Daoy (cell line): ENCODE data around the gene SPACA7. TPM values are rescaled to one million over a fixed set of nuclear protein-coding genes. Genes with fewer than 3 reads are reported as not detected.

Experiments used
- DNase-seq: peaks from one replicate; pipeline ENCODE4 v3.0.0-alpha.2; 2015; ENCODE audit warnings: low read depth
- total RNA-seq: library from RNA; depleted of rRNA; stranded (reverse); fragments of >200 nt; shearing (Covaris generic); gene quantifications from 2 replicates; pipeline ENCODE4 v1.2.3, GENCODE V29; 2014

SPACA7 gene
- total RNA-seq, 1 experiment from 2014 or later = not detected

- no peak for DNase-seq
These were observed 71.8 kb downstream of the SPACA7 start for GRCh38 chr13:112447761-112448603.

GRCh38 chr13:112448621-112449544 is 72.7 kb downstream of the SPACA7 start:
- no peak for DNase-seq

DNA sequence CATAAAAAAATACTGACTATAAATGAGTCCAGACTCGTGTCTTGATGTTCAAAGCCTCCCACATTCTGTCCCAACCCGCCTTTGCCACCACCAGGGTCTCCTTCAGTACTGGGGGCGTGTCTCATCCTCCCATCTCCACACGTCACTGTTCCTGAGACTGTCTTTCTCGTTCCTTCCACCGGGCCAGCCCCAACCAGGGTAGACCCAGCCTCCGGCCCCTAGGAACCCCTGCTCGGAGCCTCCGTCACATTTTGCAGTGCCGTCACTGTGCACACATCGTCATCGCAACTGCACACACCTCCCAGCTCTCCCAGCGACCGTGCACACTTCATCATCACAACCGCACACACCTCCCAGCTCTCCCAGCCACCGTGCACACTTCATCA is 73.4 kb downstream of the SPACA7 start:
- DNase-seq = no peak

DNA sequence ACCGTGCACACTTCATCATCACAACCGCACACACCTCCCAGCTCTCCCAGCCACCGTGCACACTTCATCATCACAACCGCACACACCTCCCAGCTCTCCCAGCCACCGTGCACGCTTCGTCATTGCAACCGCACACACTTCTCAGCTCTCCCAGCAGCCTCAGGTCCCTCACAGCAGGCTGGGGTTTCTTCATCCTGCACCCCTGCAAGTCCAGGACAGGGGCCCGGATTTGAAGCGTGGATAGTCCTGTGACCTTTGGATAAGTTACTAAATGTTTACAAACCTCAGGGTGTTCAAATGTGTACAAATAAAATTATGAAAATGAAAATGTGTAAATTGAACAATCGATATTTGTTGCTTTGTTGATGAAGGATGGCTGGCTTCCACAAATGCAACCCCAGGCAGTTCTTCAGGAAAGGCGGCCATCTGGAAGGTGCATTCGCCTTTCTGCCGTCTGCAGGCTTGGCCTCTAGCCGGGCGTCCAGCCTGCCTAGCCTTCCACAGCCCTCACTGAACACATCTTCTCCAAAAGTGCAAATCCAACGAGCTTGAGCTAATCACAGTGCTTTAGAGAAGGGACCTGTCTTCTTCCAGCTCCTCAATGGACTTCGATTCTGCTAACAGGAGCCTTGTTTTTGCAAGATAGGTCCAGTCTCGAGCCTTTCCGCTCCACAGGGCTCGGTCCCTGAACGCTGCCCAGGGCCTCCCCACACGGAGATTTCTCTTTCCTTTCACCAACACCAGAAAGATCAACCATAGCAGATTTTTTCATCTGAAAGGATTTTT is 74.2 kb downstream of the SPACA7 start:
- no peak for DNase-seq

- DNase-seq = no peak
These were observed 74.7 kb downstream of the SPACA7 start for GRCh38 chr13:112450904-112451240.

GRCh38 chr13:112451512-112452379 is 75.6 kb downstream of the SPACA7 start:
- DNase-seq = no peak

DNA sequence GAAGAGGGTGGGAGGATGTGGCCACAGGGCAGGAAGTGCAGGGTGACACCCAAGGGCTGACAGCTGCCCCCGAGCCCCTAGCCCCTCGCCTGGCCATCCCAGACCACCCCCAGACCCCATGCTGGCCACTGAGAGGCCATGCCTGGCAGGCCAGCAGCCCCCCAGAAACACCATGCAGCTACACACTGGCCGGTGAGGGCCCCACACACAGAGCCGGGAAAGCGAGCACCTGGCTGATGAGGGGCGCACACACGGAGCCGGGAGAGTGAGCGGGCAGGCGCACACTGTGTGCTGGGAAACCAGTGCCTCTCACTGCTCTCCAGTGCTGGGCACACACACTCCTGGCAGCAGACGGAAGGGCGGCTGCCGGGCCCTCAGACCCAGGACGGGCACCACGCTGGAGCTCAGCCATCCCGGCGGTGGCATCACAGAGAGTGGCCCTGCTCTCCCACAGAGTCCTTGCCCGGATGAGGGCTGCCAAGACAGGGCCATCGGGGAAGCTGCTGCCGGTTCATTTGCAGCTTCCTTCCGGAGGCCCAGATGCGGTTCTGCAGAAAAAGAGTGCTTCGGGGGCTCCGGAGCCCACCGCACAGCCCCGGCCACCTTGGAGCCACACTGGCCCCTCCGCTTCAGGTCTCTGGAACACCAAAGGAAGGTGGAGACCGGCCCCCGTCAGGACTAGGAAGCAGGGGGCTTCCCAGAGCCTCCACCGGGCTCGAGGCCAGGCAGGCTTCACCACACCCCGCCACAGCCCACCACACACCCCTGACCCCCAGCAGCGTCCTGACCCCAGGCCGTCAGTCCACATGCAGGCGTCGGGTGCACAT is 76.4 kb downstream of the SPACA7 start:
- DNase-seq = no peak

- no peak for DNase-seq
These were observed 77.2 kb downstream of the SPACA7 start for GRCh38 chr13:112453207-112453829.

DNA sequence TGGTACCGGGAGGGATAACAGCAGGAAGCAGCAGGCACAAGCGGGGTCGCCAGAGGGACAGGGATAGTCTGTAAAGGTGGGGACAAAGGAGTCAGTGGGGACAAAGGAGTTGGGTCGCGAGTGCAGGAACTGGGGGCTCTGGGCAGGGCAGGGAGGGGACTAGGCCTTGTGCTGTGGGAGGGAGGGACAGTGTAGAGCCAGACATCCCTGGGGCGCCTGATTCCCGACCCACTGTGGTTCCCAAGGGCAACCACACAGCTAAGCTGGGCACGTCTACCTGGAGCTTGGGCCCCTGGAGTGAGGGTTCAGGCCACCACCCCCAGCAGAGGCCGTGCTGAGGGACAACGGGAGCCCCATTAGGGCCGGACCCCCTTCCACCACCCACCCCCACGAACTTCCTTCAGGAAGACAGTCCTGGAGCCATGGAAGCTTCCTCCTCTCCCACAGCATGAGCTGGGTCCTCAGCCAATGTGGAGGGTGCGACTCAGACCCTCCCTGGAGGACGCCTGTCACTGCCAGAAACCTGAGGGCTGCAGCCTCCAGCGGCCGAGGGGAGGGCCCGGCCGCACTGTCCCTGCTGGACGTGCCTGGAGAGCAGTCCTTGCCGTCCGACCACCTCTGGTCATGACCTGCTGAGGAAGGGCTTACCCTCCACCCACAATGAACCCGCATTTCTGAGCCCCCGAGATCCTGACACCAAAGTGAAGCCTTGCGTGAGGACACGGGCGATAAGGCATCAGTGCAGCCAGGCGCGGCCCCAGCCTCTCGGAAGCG is 77.9 kb downstream of the SPACA7 start:
- DNase-seq = no peak

- no peak for DNase-seq
These were observed 78.6 kb downstream of the SPACA7 start for GRCh38 chr13:112454648-112455334.

GRCh38 chr13:112455476-112456059 is 79.4 kb downstream of the SPACA7 start:
- no peak for DNase-seq

GRCh38 chr13:112456138-112457056 is 80.2 kb downstream of the SPACA7 start:
- no peak for DNase-seq

DNA sequence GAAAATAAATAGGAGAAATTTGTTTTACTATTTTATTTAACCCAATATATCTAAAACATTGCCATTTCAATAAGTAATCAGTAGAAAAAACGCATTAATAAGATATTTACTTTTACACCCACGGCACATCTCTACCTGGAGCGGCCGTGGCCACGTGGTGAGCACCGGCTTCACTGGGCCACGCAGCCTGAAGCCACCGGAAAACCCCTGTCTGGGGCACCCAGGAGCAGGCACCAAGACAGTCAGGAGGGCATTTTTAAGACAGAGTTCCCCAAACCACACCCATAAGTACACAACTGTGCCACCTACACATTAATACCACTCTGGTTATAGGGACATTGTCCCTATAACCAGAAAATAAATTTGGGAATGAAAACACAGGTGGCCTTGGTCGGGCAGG is 80.9 kb downstream of the SPACA7 start:
- DNase-seq = no peak

DNA sequence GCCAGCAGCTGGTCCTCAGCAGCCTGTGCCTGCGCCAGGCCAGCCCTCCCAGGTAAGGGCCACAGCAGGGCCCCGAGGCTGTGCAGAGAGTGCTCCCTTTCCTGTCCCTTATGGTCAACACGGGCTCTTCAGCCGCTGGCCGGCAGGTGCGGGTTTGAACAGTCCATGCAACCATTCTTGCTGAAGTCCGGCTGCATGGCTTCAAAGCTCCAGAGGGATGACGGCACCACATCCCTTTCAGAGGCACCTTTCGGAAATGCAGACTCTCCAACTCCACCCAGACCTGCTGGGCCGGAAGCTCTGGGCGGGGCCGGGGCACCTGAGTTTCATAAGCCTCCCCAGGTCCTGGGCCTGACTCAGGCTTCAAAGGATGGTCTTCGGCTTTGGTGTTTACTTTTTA is 81.3 kb downstream of the SPACA7 start:
- no peak for DNase-seq

GRCh38 chr13:112462408-112462807 is 86.3 kb downstream of the SPACA7 start:
- DNase-seq = no peak

- no peak for DNase-seq
These were observed 88.6 kb downstream of the SPACA7 start for GRCh38 chr13:112464720-112465119.
